Measurements from ENCODE around the gene PPFIA4.

PPFIA4 gene

GRCh38 chr1:203054642-203055041 lies 28.4 kb downstream of the PPFIA4 start:
- DNase-seq (ENCODE audit: low read depth) = no peak
- TF ChIP-seq CTCF (IDR thresholded peaks at IDR 0.05; ENCODE audit: insufficient read depth, low read depth, low read length, missing control alignments) = no peak
- H3K4me3 ChIP-seq (ENCODE audit: low read length) = no peak overlapping the region

GRCh38 chr1:203055161-203055799 lies 29.0 kb downstream of the PPFIA4 start:
- no peak for DNase-seq (ENCODE audit: low read depth)
- H3K4me3 ChIP-seq (ENCODE audit: low read length) = no peak overlapping the region
- TF ChIP-seq CTCF (IDR thresholded peaks at IDR 0.05; ENCODE audit: insufficient read depth, low read depth, low read length, missing control alignments) = no peak

- H3K4me3 ChIP-seq (ENCODE audit: low read length) = no peak overlapping the region
- TF ChIP-seq CTCF (IDR thresholded peaks at IDR 0.05; ENCODE audit: insufficient read depth, low read depth, low read length, missing control alignments) = no peak
- DNase-seq (ENCODE audit: low read depth) = no peak
Measured at GRCh38 chr1:203056012-203056411, 29.7 kb downstream of the PPFIA4 start.

GRCh38 chr1:203056516-203056915 lies 30.2 kb downstream of the PPFIA4 start:
- TF ChIP-seq CTCF (IDR thresholded peaks at IDR 0.05; ENCODE audit: insufficient read depth, low read depth, low read length, missing control alignments) = no peak
- DNase-seq (ENCODE audit: low read depth) = no peak
- no peak overlapping the region for H3K4me3 ChIP-seq (ENCODE audit: low read length)

GRCh38 chr1:203057911-203058675 lies 31.8 kb downstream of the PPFIA4 start:
- TF ChIP-seq CTCF (IDR thresholded peaks at IDR 0.05; ENCODE audit: insufficient read depth, low read depth, low read length, missing control alignments) = no peak
- no peak overlapping the region for H3K4me3 ChIP-seq (ENCODE audit: low read length)
- DNase-seq (ENCODE audit: low read depth) = no peak

- no peak for DNase-seq (ENCODE audit: low read depth)
- TF ChIP-seq CTCF (IDR thresholded peaks at IDR 0.05; ENCODE audit: insufficient read depth, low read depth, low read length, missing control alignments) = no peak
- no peak overlapping the region for H3K4me3 ChIP-seq (ENCODE audit: low read length)
Measured at GRCh38 chr1:203058676-203058935, 32.3 kb downstream of the PPFIA4 start.

- no peak for TF ChIP-seq CTCF (IDR thresholded peaks at IDR 0.05; ENCODE audit: insufficient read depth, low read depth, low read length, missing control alignments)
- no peak for DNase-seq (ENCODE audit: low read depth)
- H3K4me3 ChIP-seq (ENCODE audit: low read length) = no peak overlapping the region
Measured at GRCh38 chr1:203059485-203059884, 33.2 kb downstream of the PPFIA4 start.

All from epithelial cell of esophagus (primary cell).